ENCODE measurements around the gene ARID3A.

- TF ChIP-seq POLR2A (IDR thresholded peaks at IDR 0.05; ENCODE audit: low read length) (no peak), GATA1 (IDR thresholded peaks at IDR 0.05; ENCODE audit: low read depth, low read length) (no peak)
These were observed 31.1 kb downstream of the ARID3A start for GRCh38 chr19:956766-957440.

All from erythroblast (primary cell).